ENCODE data around the gene S100B. TPM values are rescaled to one million over a fixed set of nuclear protein-coding genes. Genes with fewer than 3 reads are reported as not detected.
A peak's percentile ranks its signal among the peaks of the same experiment; 100 is the strongest.

The S100B gene
- total and polyA plus RNA-seq, 2 of the 13 experiments (the other 11 are each of a cell fraction or from before 2014, with no cell fraction given), result not detected

- Histone ChIP-seq H3K4me1 (ENCODE audit: insufficient read depth, low read length) (no peaks in the 10 kb centered on the region), H4K20me1 (ENCODE audit: insufficient read depth, low read length) (no peaks in the 10 kb centered on the region), H3K79me2 (ENCODE audit: insufficient read depth, low read length) (peaks cover 2% of the 10 kb centered on the region), H2AFZ (ENCODE audit: low read length) (no peak overlapping the region), H3K36me3 (replicated peaks in 1 of 2; ENCODE audit: control insufficient read depth in 1 of 2, insufficient read depth in 2 of 2, low read length in 2 of 2) (peaks cover 28 to 83% of the 10 kb centered on the region in 2 experiments), H3K27me3 (ENCODE audit: control insufficient read depth in 1 of 2, insufficient read depth in 2 of 2, low read length in 2 of 2) (no peaks in the 10 kb centered on the region; a peak in 1 of 5 replicates), H3K9ac (ENCODE audit: insufficient read depth, low read depth, low read length) (no peak overlapping the region), H3K4me2 (ENCODE audit: low read depth, low read length) (no peak overlapping the region), H3K4me3 (replicated peaks in 1 of 3; ENCODE audit: insufficient read depth in 1 of 3, low read depth in 2 of 3, low read length in 3 of 3) (no peak overlapping the region), H3K9me3 (ENCODE audit: low read length) (peaks cover 9% of the 10 kb centered on the region), H3K27ac (ENCODE audit: extremely low read length, insufficient read depth, low read length) (no peak overlapping the region)
- ChIA-PET POLR2A (no interaction called here), CTCF (ENCODE audit: low intra/inter-chr PET ratio, low total read pairs) (no interaction called here)
- ATAC-seq, result no peak; the same call in 1 of the 3 replicates
- no peak for DNase-seq (ENCODE audit: low spot score)
- intact Hi-C loops (cut with micrococcal nuclease; ENCODE audit: unreplicated experiment) (no loop called here), in situ Hi-C loops (cut with HindIII; ENCODE audit: extremely low pct_ligation_motif_present, low pct_unique_long_range_greater_than_20kb) (no loop called here)
- BruUV-seq (replicated peaks), result no TSS peak
- TF ChIP-seq ZBTB26 (CRISPR knock-in tag; IDR thresholded peaks at IDR 0.05; ENCODE audit: borderline replicate concordance) (no peak), ZNF609 (CRISPR knock-in tag; IDR thresholded peaks at IDR 0.05; ENCODE audit: borderline replicate concordance) (no peak), RXRA (CRISPR knock-in tag; IDR thresholded peaks at IDR 0.05) (no peak), BHLHE40 (IDR thresholded peaks at IDR 0.05; ENCODE audit: low read length) (no peak), MAX (IDR thresholded peaks at IDR 0.05) (no peak), CREBL2 (CRISPR knock-in tag; IDR thresholded peaks at IDR 0.05; ENCODE audit: borderline replicate concordance) (no peak), ZBTB20 (CRISPR knock-in tag; IDR thresholded peaks at IDR 0.05; ENCODE audit: borderline replicate concordance, low read depth) (no peak), AGO2 (optimal IDR thresholded peaks at IDR 0.05; ENCODE audit: low read depth, low read length) (peak; percentile 37), ZNF160 (CRISPR knock-in tag; IDR thresholded peaks at IDR 0.05) (no peak)
- WGBS (ENCODE audit: low lambda C conversion rate), result 96% methylated on average over 7 of the region's 7 CpGs
- no peak for FAIRE-seq
These were observed 46.2 kb upstream of the S100B start for GRCh38 chr21:46651121-46651520.

Data from HepG2 (cell line).